Stimulated activated CD4-positive, alpha-beta T cell treated with anti-CD3 and anti-CD28 coated beads, TNF-alpha, amount 100 ng/mL, for 4 hours (primary cell): ENCODE measurements around the gene SLC9B1.
"Not testable (repeated sequence)": the region's sequence is repeated elsewhere in the genome, so short reads cannot be mapped to it uniquely, and the experiment has no call there.

Experiments
- DNase-seq, 3 experiments: peaks; one replicate each; pipeline ENCODE4 v3.0.0-alpha.2; 2020; ENCODE audit warnings: low read depth in 3 of 3

The SLC9B1 gene

GRCh38 chr4:102878349-102878748 lies 141.2 kb downstream of the SLC9B1 start:
- DNase-seq, result not testable (repeated sequence)

- not testable (repeated sequence) for DNase-seq
Measured at GRCh38 chr4:102877477-102878106, 141.9 kb downstream of the SLC9B1 start.

- no peak for DNase-seq
Measured at GRCh38 chr4:102871772-102872171, 147.7 kb downstream of the SLC9B1 start.

- DNase-seq, result peak in 2 of 3 experiments; percentile 47 to 61
Measured at GRCh38 chr4:102869569-102870197, 149.8 kb downstream of the SLC9B1 start.

- DNase-seq, result peak; percentile 74 to 82 (median 79)
Measured at GRCh38 chr4:102868781-102869568, 150.5 kb downstream of the SLC9B1 start, which contains the start of gene CISD2. CISD2 (plus strand) TSS chr4:102868992; CDS start chr4:102869085, 93 bp downstream.

GRCh38 chr4:102868153-102868780 lies 151.2 kb downstream of the SLC9B1 start:
- DNase-seq, result peak in 1 of 3 experiments; percentile 19

- no peak for DNase-seq
Measured at GRCh38 chr4:102867278-102868152, 152.0 kb downstream of the SLC9B1 start.

- not testable (repeated sequence) for DNase-seq
Measured at GRCh38 chr4:102865327-102865726, 154.2 kb downstream of the SLC9B1 start.

GRCh38 chr4:102862747-102863146 lies 156.8 kb downstream of the SLC9B1 start:
- DNase-seq, result no peak

GRCh38 chr4:102862016-102862415 lies 157.5 kb downstream of the SLC9B1 start:
- DNase-seq, result no peak

- DNase-seq, result no peak
Measured at GRCh38 chr4:102860611-102861324, 158.7 kb downstream of the SLC9B1 start.

GRCh38 chr4:102858828-102859464 lies 160.6 kb downstream of the SLC9B1 start:
- DNase-seq, result no peak
